Astrocyte (in vitro differentiated cells and primary cell): ENCODE results near the gene MYMK. TPM values are rescaled to one million over a fixed set of nuclear protein-coding genes. Genes with fewer than 3 reads are reported as not detected.

ENCODE experiments used
- DNase-seq: peaks from one replicate; pipeline ENCODE4 v3.0.0-alpha.2; 2010; ENCODE audit warnings: low read depth
- FAIRE-seq: peaks from 2 replicates; lab custom pipeline; 2011; peaks lifted over from hg19 to GRCh38; lab: Jason Lieb, UNC
- H2AFZ ChIP-seq: 2 replicates; pipeline ENCODE4 v1.6.0; 2012; ENCODE audit warnings: low read depth, low read length, inconsistent platforms
- H3K27ac ChIP-seq: 2 replicates; pipeline ENCODE4 v1.5.1; 2011; ENCODE audit warnings: low read depth, low read length, inconsistent platforms
- H3K27me3 ChIP-seq: 2 replicates; pipeline ENCODE4 v1.6.0; 2011; ENCODE audit warnings: low read length, inconsistent platforms; ENCODE audit not compliant: insufficient read depth
- H3K36me3 ChIP-seq: 2 replicates; pipeline ENCODE4 v1.5.1; 2011; ENCODE audit warnings: low read length, inconsistent platforms; ENCODE audit not compliant: insufficient read depth
- H3K4me1 ChIP-seq: 2 replicates; pipeline ENCODE4 v1.5.1; 2011; ENCODE audit warnings: low read length, inconsistent platforms; ENCODE audit not compliant: insufficient read depth
- H3K4me2 ChIP-seq: 2 replicates; pipeline ENCODE4 v1.6.0; 2012; ENCODE audit warnings: low read length, inconsistent platforms
- H3K4me3 ChIP-seq: 2 replicates; pipeline ENCODE4 v1.5.1; 2011; ENCODE audit warnings: low read depth, mild to moderate bottlenecking, low read length, inconsistent platforms; ENCODE audit not compliant: insufficient read depth
- H3K79me2 ChIP-seq: 2 replicates; pipeline ENCODE4 v1.6.0; 2012; ENCODE audit warnings: mild to moderate bottlenecking, low read length, inconsistent platforms; ENCODE audit not compliant: insufficient read depth
- H3K9ac ChIP-seq: 2 replicates; pipeline ENCODE4 v1.6.0; 2012; ENCODE audit warnings: mild to moderate bottlenecking, low read length, inconsistent platforms
- H3K9me3 ChIP-seq: 2 replicates; pipeline ENCODE4 v1.5.1; 2012; ENCODE audit warnings: low read depth, mild to moderate bottlenecking, low read length, inconsistent platforms; ENCODE audit not compliant: insufficient read depth
- H4K20me1 ChIP-seq: 2 replicates; pipeline ENCODE4 v1.6.0; 2012; ENCODE audit warnings: low read length, inconsistent platforms; ENCODE audit not compliant: insufficient read depth
- H3K27ac Mint-ChIP-seq: one replicate; pipeline ENCODE4 v1.8.0; 2021; ENCODE audit warnings: mild to moderate bottlenecking, mixed read lengths; ENCODE audit not compliant: unreplicated experiment
- H3K27me3 Mint-ChIP-seq: one replicate; pipeline ENCODE4 v1.8.0; 2021; ENCODE audit warnings: low read depth, mixed read lengths; ENCODE audit not compliant: unreplicated experiment
- H3K36me3 Mint-ChIP-seq: one replicate; pipeline ENCODE4 v1.8.0; 2021; ENCODE audit warnings: low read depth, mixed read lengths; ENCODE audit not compliant: unreplicated experiment
- H3K4me1 Mint-ChIP-seq: one replicate; pipeline ENCODE4 v1.8.0; 2021; ENCODE audit warnings: low read depth, mixed read lengths; ENCODE audit not compliant: unreplicated experiment
- H3K4me3 Mint-ChIP-seq: one replicate; pipeline ENCODE4 v1.8.0; 2021; ENCODE audit warnings: mild to moderate bottlenecking, moderate library complexity, mixed read lengths; ENCODE audit not compliant: unreplicated experiment
- H3K9me3 Mint-ChIP-seq: one replicate; pipeline ENCODE4 v1.8.0; 2021; ENCODE audit warnings: mild to moderate bottlenecking, mixed read lengths; ENCODE audit not compliant: unreplicated experiment
- EZH2 ChIP-seq: IDR thresholded peaks from 2 replicates; pipeline ENCODE4 v1.6.1; 2012; ENCODE audit warnings: mild to moderate bottlenecking, low read length, inconsistent platforms; ENCODE audit not compliant: insufficient read depth
- total RNA-seq: library from RNA; stranded (reverse); gene quantifications from 2 replicates; pipeline ENCODE4 v1.2.1, GENCODE V29; 2021
- TF ChIP-seq, protein P1 (sequence below): IDR thresholded peaks from 2 replicates; pipeline ENCODE4 v1.5.1; 2011; ENCODE audit warnings: low read depth, mild to moderate bottlenecking, inconsistent platforms, low read length, moderate library complexity; ENCODE audit not compliant: insufficient read depth

The MYMK gene
- total RNA-seq, 1 donor from 2014 or later: not detected

DNA sequence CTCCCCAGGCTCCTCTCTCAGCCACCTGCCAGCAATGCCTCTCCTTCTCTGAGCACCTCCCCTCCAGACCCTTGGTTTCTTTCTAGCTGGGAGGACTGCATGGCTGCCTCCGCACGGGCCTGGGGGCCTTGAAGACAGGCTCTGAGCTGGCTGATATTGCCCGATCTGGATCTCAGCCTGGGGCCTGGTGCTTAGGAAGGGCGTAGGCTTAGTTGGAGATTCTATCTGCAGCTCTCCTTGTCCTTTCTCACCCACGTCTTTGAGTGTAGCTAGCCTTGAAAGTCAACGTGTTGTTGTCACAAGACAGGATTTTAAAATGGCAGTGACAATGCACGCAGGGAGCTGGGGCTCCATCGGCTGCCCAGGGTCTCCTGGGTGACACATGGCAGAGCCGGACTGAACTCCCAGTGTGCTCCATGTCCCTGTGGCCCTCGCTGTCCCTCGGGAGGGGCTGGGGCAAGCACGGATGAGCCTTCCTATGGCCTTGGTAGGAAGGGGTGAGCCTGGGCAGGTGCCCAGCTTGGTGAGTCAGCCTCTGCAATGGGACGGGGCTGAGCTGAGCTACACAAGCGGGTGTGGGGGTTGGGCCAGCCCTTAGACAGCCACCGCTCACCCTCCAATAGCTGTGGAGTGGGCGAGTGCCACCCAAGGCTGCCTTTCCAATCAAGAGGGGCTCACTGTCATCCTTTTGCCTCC is 19.2 kb upstream of the MYMK start:
- peaks cover 2% of the 10 kb centered on the region for H3K36me3 Mint-ChIP-seq
- Histone ChIP-seq H3K4me1 (peaks cover 2% of the 10 kb centered on the region), H3K4me3 (no peak overlapping the region), H3K9ac (no peak overlapping the region), H3K79me2 (no peaks in the 10 kb centered on the region), H3K27ac (no peak overlapping the region), H3K4me2 (no peak overlapping the region), H3K27me3 (no peaks in the 10 kb centered on the region), H3K9me3 (no peaks in the 10 kb centered on the region), H3K36me3 (no peaks in the 10 kb centered on the region), H4K20me1 (no peaks in the 10 kb centered on the region), H2AFZ (no peak overlapping the region)
- H3K27me3 Mint-ChIP-seq: peaks cover 48% of the 10 kb centered on the region
- FAIRE-seq: no peak
- DNase-seq: no peak
- H3K27ac Mint-ChIP-seq: no peak overlapping the region
- peaks cover 1% of the 10 kb centered on the region for H3K9me3 Mint-ChIP-seq
- no peak overlapping the region for H3K4me3 Mint-ChIP-seq
- TF ChIP-seq EZH2: no peak
- no peaks in the 10 kb centered on the region for H3K4me1 Mint-ChIP-seq

DNA sequence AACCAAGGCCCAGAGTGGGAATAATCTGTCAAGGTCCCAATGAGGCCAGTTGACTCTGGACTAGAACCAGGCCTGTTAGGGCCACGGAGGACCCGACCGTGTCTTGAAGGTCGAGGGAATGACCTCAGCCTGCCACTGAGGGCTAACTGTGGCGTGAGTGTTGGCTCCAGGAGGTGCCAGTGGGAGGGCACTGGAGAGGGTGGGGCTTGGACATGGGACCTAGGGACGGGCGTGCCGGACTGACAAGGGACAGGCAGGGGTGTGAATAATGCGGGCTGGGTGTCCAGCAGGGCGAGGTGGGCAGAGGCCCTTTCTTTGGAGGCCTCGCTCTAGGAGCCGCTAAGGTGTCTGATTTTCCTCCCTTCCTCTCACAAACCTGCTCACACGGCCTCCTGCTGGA is 17.2 kb upstream of the MYMK start:
- Mint-ChIP-seq H3K27ac (no peak overlapping the region), H3K27me3 (peaks cover 41% of the 10 kb centered on the region), H3K4me1 (no peaks in the 10 kb centered on the region), H3K4me3 (no peak overlapping the region), H3K9me3 (peaks cover 1% of the 10 kb centered on the region), H3K36me3 (peaks cover 2% of the 10 kb centered on the region)
- Histone ChIP-seq H3K36me3 (no peaks in the 10 kb centered on the region), H3K27ac (no peak overlapping the region), H3K4me3 (no peak overlapping the region), H4K20me1 (no peaks in the 10 kb centered on the region), H2AFZ (no peak overlapping the region), H3K4me1 (peaks cover 2% of the 10 kb centered on the region), H3K9ac (no peak overlapping the region), H3K9me3 (no peaks in the 10 kb centered on the region), H3K4me2 (no peak overlapping the region), H3K79me2 (no peaks in the 10 kb centered on the region), H3K27me3 (no peaks in the 10 kb centered on the region)
- DNase-seq (no peak), FAIRE-seq (no peak)
- TF ChIP-seq, protein P1, sequence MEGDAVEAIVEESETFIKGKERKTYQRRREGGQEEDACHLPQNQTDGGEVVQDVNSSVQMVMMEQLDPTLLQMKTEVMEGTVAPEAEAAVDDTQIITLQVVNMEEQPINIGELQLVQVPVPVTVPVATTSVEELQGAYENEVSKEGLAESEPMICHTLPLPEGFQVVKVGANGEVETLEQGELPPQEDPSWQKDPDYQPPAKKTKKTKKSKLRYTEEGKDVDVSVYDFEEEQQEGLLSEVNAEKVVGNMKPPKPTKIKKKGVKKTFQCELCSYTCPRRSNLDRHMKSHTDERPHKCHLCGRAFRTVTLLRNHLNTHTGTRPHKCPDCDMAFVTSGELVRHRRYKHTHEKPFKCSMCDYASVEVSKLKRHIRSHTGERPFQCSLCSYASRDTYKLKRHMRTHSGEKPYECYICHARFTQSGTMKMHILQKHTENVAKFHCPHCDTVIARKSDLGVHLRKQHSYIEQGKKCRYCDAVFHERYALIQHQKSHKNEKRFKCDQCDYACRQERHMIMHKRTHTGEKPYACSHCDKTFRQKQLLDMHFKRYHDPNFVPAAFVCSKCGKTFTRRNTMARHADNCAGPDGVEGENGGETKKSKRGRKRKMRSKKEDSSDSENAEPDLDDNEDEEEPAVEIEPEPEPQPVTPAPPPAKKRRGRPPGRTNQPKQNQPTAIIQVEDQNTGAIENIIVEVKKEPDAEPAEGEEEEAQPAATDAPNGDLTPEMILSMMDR: no peak
- TF ChIP-seq EZH2: no peak

- Histone ChIP-seq H3K27ac (no peak overlapping the region), H3K79me2 (no peaks in the 10 kb centered on the region), H2AFZ (no peak overlapping the region), H3K9ac (no peak overlapping the region), H3K4me2 (no peak overlapping the region), H3K9me3 (no peaks in the 10 kb centered on the region), H4K20me1 (no peaks in the 10 kb centered on the region), H3K4me3 (no peak overlapping the region), H3K4me1 (peaks cover 2% of the 10 kb centered on the region), H3K36me3 (no peaks in the 10 kb centered on the region), H3K27me3 (no peaks in the 10 kb centered on the region)
- H3K9me3 Mint-ChIP-seq: peaks cover 1% of the 10 kb centered on the region
- no peak overlapping the region for H3K27ac Mint-ChIP-seq
- peaks cover 50% of the 10 kb centered on the region for H3K27me3 Mint-ChIP-seq
- H3K4me3 Mint-ChIP-seq: no peak overlapping the region
- no peaks in the 10 kb centered on the region for H3K4me1 Mint-ChIP-seq
- DNase-seq (no peak), FAIRE-seq (no peak)
- TF ChIP-seq, protein P1: no peak
- TF ChIP-seq EZH2: no peak
- H3K36me3 Mint-ChIP-seq: peaks cover 2% of the 10 kb centered on the region
Measured at GRCh38 chr9:133540698-133541025, 15.9 kb upstream of the MYMK start.
